Endothelial cell (in vitro differentiated cells): Measurements from ENCODE around the gene ISOC2. TPM values are rescaled to one million over a fixed set of nuclear protein-coding genes. Genes with fewer than 3 reads are reported as not detected.

Experiments
- DNase-seq: peaks from one replicate; pipeline ENCODE4 v3.0.0; 2021; ENCODE audit warnings: low spot score
- H3K27ac Mint-ChIP-seq: one replicate; pipeline ENCODE4 v1.8.0; 2021; ENCODE audit warnings: mixed read lengths, inconsistent platforms; ENCODE audit not compliant: unreplicated experiment
- H3K27me3 Mint-ChIP-seq: one replicate; pipeline ENCODE4 v1.8.0; 2021; ENCODE audit warnings: mild to moderate bottlenecking, moderate library complexity, mixed read lengths, inconsistent platforms; ENCODE audit not compliant: unreplicated experiment
- H3K36me3 Mint-ChIP-seq: one replicate; pipeline ENCODE4 v1.8.0; 2021; ENCODE audit warnings: mild to moderate bottlenecking, low read depth, mixed read lengths, inconsistent platforms; ENCODE audit not compliant: unreplicated experiment
- H3K4me1 Mint-ChIP-seq: one replicate; pipeline ENCODE4 v1.8.0; 2021; ENCODE audit warnings: mild to moderate bottlenecking, mixed read lengths, inconsistent platforms; ENCODE audit not compliant: unreplicated experiment
- H3K4me3 Mint-ChIP-seq: one replicate; pipeline ENCODE4 v1.8.0; 2021; ENCODE audit warnings: mild to moderate bottlenecking, mixed read lengths, inconsistent platforms; ENCODE audit not compliant: unreplicated experiment
- H3K9me3 Mint-ChIP-seq: one replicate; pipeline ENCODE4 v1.8.0; 2021; ENCODE audit warnings: mixed read lengths, inconsistent platforms; ENCODE audit not compliant: unreplicated experiment
- CTCF ChIP-seq: fragments of 200-600 bp; sonication (generic); IDR thresholded peaks from one replicate; pipeline ENCODE4 v1.5.0; 2021; ENCODE audit warnings: antibody characterized with exemption; ENCODE audit not compliant: unreplicated experiment
- total RNA-seq: library from RNA; stranded (reverse); fragmentation: NEBNext Ultra II Directional; extraction: Animal tissue kit (Norgen Biotek cat#: 25700); gene quantifications from one replicate; pipeline ENCODE4 v1.2.1, GENCODE V29; 2021; ENCODE audit not compliant: unreplicated experiment

The ISOC2 gene
- total RNA-seq, 1 donor from 2014 or later: 20.2 TPM

- Mint-ChIP-seq H3K27ac (no peak overlapping the region), H3K4me3 (no peak overlapping the region), H3K4me1 (peaks cover 5% of the 10 kb centered on the region), H3K36me3 (peaks cover 8% of the 10 kb centered on the region), H3K27me3 (peaks cover 22% of the 10 kb centered on the region), H3K9me3 (no peaks in the 10 kb centered on the region)
- TF ChIP-seq CTCF: no peak
- DNase-seq: no peak
These were observed 5.1 kb downstream of the ISOC2 start for GRCh38 chr19:55456347-55456746.

- DNase-seq: no peak
- peaks cover 8% of the 10 kb centered on the region for H3K36me3 Mint-ChIP-seq
- peaks cover 5% of the 10 kb centered on the region for H3K4me1 Mint-ChIP-seq
- no peak for TF ChIP-seq CTCF
- H3K4me3 Mint-ChIP-seq: no peak overlapping the region
- H3K9me3 Mint-ChIP-seq: no peaks in the 10 kb centered on the region
- no peak overlapping the region for H3K27ac Mint-ChIP-seq
- H3K27me3 Mint-ChIP-seq: peaks cover 24% of the 10 kb centered on the region
These were observed 5.7 kb downstream of the ISOC2 start for GRCh38 chr19:55455576-55456235.

GRCh38 chr19:55454787-55455243, 6.6 kb downstream of the ISOC2 start:
- peak; percentile 71 for DNase-seq
- peaks cover 8% of the 10 kb centered on the region for H3K36me3 Mint-ChIP-seq
- no peaks in the 10 kb centered on the region for H3K9me3 Mint-ChIP-seq
- H3K4me3 Mint-ChIP-seq: peak overlapping the region; percentile 59
- H3K4me1 Mint-ChIP-seq: peaks cover 5% of the 10 kb centered on the region
- H3K27ac Mint-ChIP-seq: no peak overlapping the region
- peak; percentile 77 for TF ChIP-seq CTCF
- H3K27me3 Mint-ChIP-seq: peaks cover 25% of the 10 kb centered on the region

- Mint-ChIP-seq H3K27ac (peak overlapping the region; percentile 16), H3K4me1 (peaks cover 5% of the 10 kb centered on the region), H3K27me3 (peaks cover 25% of the 10 kb centered on the region), H3K4me3 (peak overlapping the region; percentile 81), H3K9me3 (no peaks in the 10 kb centered on the region), H3K36me3 (peaks cover 8% of the 10 kb centered on the region)
- DNase-seq: no peak
- TF ChIP-seq CTCF: no peak
These were observed 7.8 kb downstream of the ISOC2 start for GRCh38 chr19:55453511-55454260.
